ENCODE measurements around the gene ORAI1. TPM values are rescaled to one million over a fixed set of nuclear protein-coding genes. Genes with fewer than 3 reads are reported as not detected.

The ORAI1 gene
- total and polyA plus RNA-seq, 2 experiments from 2014 or later = 15.0 to 39.1 TPM

DNA sequence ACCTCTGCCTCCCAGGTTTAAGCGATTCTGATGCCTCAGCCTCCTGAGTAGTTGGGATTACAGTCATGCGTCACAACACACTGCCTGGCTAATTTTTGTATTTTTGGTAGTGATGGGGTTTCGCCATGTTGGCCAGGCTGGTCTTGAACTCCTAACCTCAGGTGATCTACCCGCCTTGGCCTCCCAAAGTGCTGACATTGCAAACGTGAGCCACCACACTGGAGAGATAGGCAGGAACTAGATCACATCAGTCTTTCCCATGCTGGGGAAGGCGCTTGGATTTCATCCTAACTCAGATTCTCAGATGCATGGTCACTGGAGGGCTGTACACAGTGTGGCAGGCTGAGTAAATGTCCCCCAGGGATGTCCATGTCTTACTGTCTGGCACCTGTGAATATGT lies 18.0 kb upstream of the ORAI1 start:
- Histone ChIP-seq H2AFZ (no peak overlapping the region), H4K20me1 (ENCODE audit: insufficient read depth, poor library complexity, severe bottlenecking) (no peaks in the 10 kb centered on the region), H3K79me2 (no peaks in the 10 kb centered on the region), H3K4me3 (no peak overlapping the region), H3K4me2 (no peak overlapping the region), H3K4me1 (ENCODE audit: insufficient read depth) (peaks cover 13% of the 10 kb centered on the region), H3K9me3 (ENCODE audit: low read depth) (no peaks in the 10 kb centered on the region), H3K36me3 (replicated peaks; ENCODE audit: insufficient read depth, low read depth) (no peaks in the 10 kb centered on the region), H3K27me3 (no peaks in the 10 kb centered on the region), H3K9me2 (replicated peaks; ENCODE audit: insufficient read depth) (no peaks in the 10 kb centered on the region), H3K27ac (no peak overlapping the region)
- TF ChIP-seq EZH2 (IDR thresholded peaks at IDR 0.05; ENCODE audit: borderline replicate concordance) (no peak), EZH2phosphoT487 (IDR thresholded peaks at IDR 0.05; ENCODE audit: low read depth, severe bottlenecking, unreplicated experiment) (no peak)
- TF ChIP-seq, protein P1, sequence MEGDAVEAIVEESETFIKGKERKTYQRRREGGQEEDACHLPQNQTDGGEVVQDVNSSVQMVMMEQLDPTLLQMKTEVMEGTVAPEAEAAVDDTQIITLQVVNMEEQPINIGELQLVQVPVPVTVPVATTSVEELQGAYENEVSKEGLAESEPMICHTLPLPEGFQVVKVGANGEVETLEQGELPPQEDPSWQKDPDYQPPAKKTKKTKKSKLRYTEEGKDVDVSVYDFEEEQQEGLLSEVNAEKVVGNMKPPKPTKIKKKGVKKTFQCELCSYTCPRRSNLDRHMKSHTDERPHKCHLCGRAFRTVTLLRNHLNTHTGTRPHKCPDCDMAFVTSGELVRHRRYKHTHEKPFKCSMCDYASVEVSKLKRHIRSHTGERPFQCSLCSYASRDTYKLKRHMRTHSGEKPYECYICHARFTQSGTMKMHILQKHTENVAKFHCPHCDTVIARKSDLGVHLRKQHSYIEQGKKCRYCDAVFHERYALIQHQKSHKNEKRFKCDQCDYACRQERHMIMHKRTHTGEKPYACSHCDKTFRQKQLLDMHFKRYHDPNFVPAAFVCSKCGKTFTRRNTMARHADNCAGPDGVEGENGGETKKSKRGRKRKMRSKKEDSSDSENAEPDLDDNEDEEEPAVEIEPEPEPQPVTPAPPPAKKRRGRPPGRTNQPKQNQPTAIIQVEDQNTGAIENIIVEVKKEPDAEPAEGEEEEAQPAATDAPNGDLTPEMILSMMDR (IDR thresholded peaks at IDR 0.05; ENCODE audit: poor library complexity) = no peak
- 97% methylated on average over 6 of the region's 6 CpGs for WGBS (ENCODE audit: low lambda C conversion rate, missing lambda C conversion rate)
- DNase-seq (ENCODE audit: low spot score) = no peak

DNA sequence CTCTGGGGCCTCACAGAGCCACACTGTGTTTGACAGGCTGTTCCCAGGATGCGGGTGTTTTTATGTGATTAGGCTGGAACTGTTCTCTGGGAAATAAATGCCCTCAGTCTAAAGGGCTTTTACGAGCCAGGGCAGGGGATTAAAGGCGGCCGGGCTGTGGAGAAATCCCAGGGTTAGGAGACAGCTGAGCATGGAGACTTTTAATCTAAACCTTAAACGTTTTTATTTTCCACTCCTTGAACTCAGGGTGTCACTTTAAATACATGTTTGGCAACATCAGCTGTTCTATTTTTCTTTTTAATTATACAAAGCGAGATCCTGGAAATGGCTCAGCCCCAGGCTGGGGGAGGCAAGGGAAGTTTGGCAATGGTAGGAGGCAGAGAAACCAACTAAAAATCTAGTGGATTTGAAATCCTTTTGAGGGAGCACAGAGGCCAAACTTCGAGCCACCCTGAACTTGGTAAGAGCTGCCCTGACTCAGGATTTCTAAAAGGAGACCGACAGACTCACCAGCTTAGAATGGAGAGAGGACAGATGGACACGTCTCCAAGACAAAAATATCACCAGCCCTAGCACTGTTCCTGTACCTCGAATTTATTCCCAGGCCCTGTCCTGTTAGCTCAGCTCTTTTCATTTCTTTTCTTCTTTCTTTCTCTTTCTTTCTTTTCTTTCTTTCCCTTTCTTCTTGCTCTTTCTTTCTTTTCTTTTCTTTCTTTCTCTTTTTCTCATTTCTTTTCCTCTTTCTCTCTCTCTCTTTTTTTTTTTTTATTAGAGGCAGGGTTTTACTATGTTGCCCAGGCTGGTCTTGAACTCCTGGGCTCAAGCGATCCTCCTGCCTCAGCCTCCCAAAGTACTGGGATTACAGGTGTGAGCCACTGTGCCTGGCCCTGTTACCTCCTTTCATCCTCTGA lies 15.8 kb upstream of the ORAI1 start:
- 37% methylated on average over 11 of the region's 11 CpGs for WGBS (ENCODE audit: low lambda C conversion rate, missing lambda C conversion rate)
- Histone ChIP-seq H4K20me1 (ENCODE audit: insufficient read depth, poor library complexity, severe bottlenecking) (no peaks in the 10 kb centered on the region), H3K79me2 (no peaks in the 10 kb centered on the region), H3K4me2 (peak overlapping the region; percentile 52), H2AFZ (peak overlapping the region; percentile 18), H3K36me3 (replicated peaks; ENCODE audit: insufficient read depth, low read depth) (no peaks in the 10 kb centered on the region), H3K27ac (peak overlapping the region; percentile 49), H3K27me3 (no peaks in the 10 kb centered on the region), H3K9me3 (ENCODE audit: low read depth) (no peaks in the 10 kb centered on the region), H3K4me3 (no peak overlapping the region), H3K9me2 (replicated peaks; ENCODE audit: insufficient read depth) (no peaks in the 10 kb centered on the region), H3K4me1 (ENCODE audit: insufficient read depth) (peaks cover 13% of the 10 kb centered on the region)
- DNase-seq (ENCODE audit: low spot score) = peak; percentile 53
- no peak for TF ChIP-seq EZH2 (IDR thresholded peaks at IDR 0.05; ENCODE audit: borderline replicate concordance)
- TF ChIP-seq EZH2phosphoT487 (IDR thresholded peaks at IDR 0.05; ENCODE audit: low read depth, severe bottlenecking, unreplicated experiment) = no peak
- TF ChIP-seq, protein P1 (IDR thresholded peaks at IDR 0.05; ENCODE audit: poor library complexity) = no peak

DNA sequence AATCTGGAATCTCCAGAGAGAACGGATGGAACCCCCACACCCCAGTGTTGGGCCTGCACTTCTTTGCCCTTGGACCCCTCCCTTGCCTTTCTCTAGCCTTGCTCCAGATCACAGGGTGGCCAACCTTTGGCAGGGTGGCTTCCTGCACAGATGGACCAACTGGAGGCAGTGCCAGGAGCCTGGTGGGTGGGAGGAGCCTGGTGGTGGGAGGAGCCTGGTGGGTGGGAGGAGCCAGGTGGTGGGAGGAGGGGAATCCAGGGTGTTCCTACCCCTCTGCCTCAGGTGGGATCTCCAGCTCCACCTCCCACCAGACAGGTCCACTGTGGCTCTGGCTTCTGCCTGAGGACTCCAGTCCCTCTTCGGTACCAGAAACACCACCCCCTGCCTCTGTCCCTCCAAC lies 15.0 kb upstream of the ORAI1 start:
- Histone ChIP-seq H2AFZ (no peak overlapping the region), H3K79me2 (no peaks in the 10 kb centered on the region), H3K4me2 (no peak overlapping the region), H3K9me3 (ENCODE audit: low read depth) (no peaks in the 10 kb centered on the region), H3K9me2 (replicated peaks; ENCODE audit: insufficient read depth) (no peaks in the 10 kb centered on the region), H3K4me1 (ENCODE audit: insufficient read depth) (peaks cover 13% of the 10 kb centered on the region), H3K36me3 (replicated peaks; ENCODE audit: insufficient read depth, low read depth) (no peaks in the 10 kb centered on the region), H3K4me3 (no peak overlapping the region), H3K27me3 (no peaks in the 10 kb centered on the region), H4K20me1 (ENCODE audit: insufficient read depth, poor library complexity, severe bottlenecking) (no peaks in the 10 kb centered on the region), H3K27ac (peak overlapping the region; percentile 49)
- DNase-seq (ENCODE audit: low spot score) = no peak
- 89% methylated on average over 2 of the region's 2 CpGs for WGBS (ENCODE audit: low lambda C conversion rate, missing lambda C conversion rate)
- TF ChIP-seq, protein P1 (IDR thresholded peaks at IDR 0.05; ENCODE audit: poor library complexity) = no peak
- no peak for TF ChIP-seq EZH2 (IDR thresholded peaks at IDR 0.05; ENCODE audit: borderline replicate concordance)

Measured in hepatocyte (in vitro differentiated cells).